Measurements from ENCODE around the gene VEGFA.

The VEGFA gene

GRCh38 chr6:43770372-43771209, 580 bp downstream of the VEGFA start:
- Mint-ChIP-seq H3K27ac (peak overlapping the region; percentile 92), H3K4me3 (peak overlapping the region; percentile 98), H3K4me1 (ENCODE audit: low read depth) (peaks cover 38% of the 10 kb centered on the region), H3K9me3 (no peaks in the 10 kb centered on the region), H3K27me3 (ENCODE audit: low read depth) (no peaks in the 10 kb centered on the region), H3K36me3 (ENCODE audit: low read depth) (no peaks in the 10 kb centered on the region)

GRCh38 chr6:43771210-43771857, 1.3 kb downstream of the VEGFA start:
- Mint-ChIP-seq H3K27me3 (ENCODE audit: low read depth) (no peaks in the 10 kb centered on the region), H3K27ac (no peak overlapping the region), H3K4me3 (peak overlapping the region; percentile 59), H3K36me3 (ENCODE audit: low read depth) (no peaks in the 10 kb centered on the region), H3K4me1 (ENCODE audit: low read depth) (peaks cover 44% of the 10 kb centered on the region), H3K9me3 (no peaks in the 10 kb centered on the region)

- Mint-ChIP-seq H3K36me3 (ENCODE audit: low read depth) (peaks cover 4% of the 10 kb centered on the region), H3K4me1 (ENCODE audit: low read depth) (peaks cover 47% of the 10 kb centered on the region), H3K27me3 (ENCODE audit: low read depth) (no peaks in the 10 kb centered on the region), H3K4me3 (peak overlapping the region; percentile 91), H3K27ac (peak overlapping the region; percentile 95), H3K9me3 (no peaks in the 10 kb centered on the region)
Observed at GRCh38 chr6:43771858-43772680, 2.1 kb downstream of the VEGFA start.

GRCh38 chr6:43772681-43773049, 2.7 kb downstream of the VEGFA start:
- peak overlapping the region; percentile 95 for H3K27ac Mint-ChIP-seq

GRCh38 chr6:43773050-43773979, 3.3 kb downstream of the VEGFA start:
- no peaks in the 10 kb centered on the region for H3K9me3 Mint-ChIP-seq
- H3K4me1 Mint-ChIP-seq (ENCODE audit: low read depth) = peaks cover 48% of the 10 kb centered on the region
- peak overlapping the region; percentile 50 for H3K27ac Mint-ChIP-seq
- H3K4me3 Mint-ChIP-seq = peak overlapping the region; percentile 91
- H3K27me3 Mint-ChIP-seq (ENCODE audit: low read depth) = no peaks in the 10 kb centered on the region
- H3K36me3 Mint-ChIP-seq (ENCODE audit: low read depth) = peaks cover 6% of the 10 kb centered on the region

More at GRCh38 chr6:43772681-43773049, 2.7 kb downstream of the VEGFA start:
- no peaks in the 10 kb centered on the region for H3K9me3 Mint-ChIP-seq
- peaks cover 48% of the 10 kb centered on the region for H3K4me1 Mint-ChIP-seq (ENCODE audit: low read depth)
- H3K27me3 Mint-ChIP-seq (ENCODE audit: low read depth) = no peaks in the 10 kb centered on the region
- peak overlapping the region; percentile 91 for H3K4me3 Mint-ChIP-seq
- peaks cover 4% of the 10 kb centered on the region for H3K36me3 Mint-ChIP-seq (ENCODE audit: low read depth)

- H3K4me1 Mint-ChIP-seq (ENCODE audit: low read depth) = peaks cover 47% of the 10 kb centered on the region
- peaks cover 13% of the 10 kb centered on the region for H3K36me3 Mint-ChIP-seq (ENCODE audit: low read depth)
- no peaks in the 10 kb centered on the region for H3K27me3 Mint-ChIP-seq (ENCODE audit: low read depth)
- no peaks in the 10 kb centered on the region for H3K9me3 Mint-ChIP-seq
- peak overlapping the region; percentile 25 for H3K4me3 Mint-ChIP-seq
- peak overlapping the region; percentile 41 for H3K27ac Mint-ChIP-seq
Observed at GRCh38 chr6:43773980-43774775, 4.2 kb downstream of the VEGFA start.

GRCh38 chr6:43774776-43775534, 4.9 kb downstream of the VEGFA start:
- H3K27ac Mint-ChIP-seq = no peak overlapping the region

GRCh38 chr6:43775535-43775885, 5.5 kb downstream of the VEGFA start:
- Mint-ChIP-seq H3K27ac (no peak overlapping the region), H3K9me3 (no peaks in the 10 kb centered on the region), H3K4me3 (no peak overlapping the region), H3K36me3 (ENCODE audit: low read depth) (peaks cover 15% of the 10 kb centered on the region), H3K4me1 (ENCODE audit: low read depth) (peaks cover 42% of the 10 kb centered on the region), H3K27me3 (ENCODE audit: low read depth) (no peaks in the 10 kb centered on the region)

More at GRCh38 chr6:43774776-43775534, 4.9 kb downstream of the VEGFA start:
- H3K9me3 Mint-ChIP-seq = no peaks in the 10 kb centered on the region
- H3K36me3 Mint-ChIP-seq (ENCODE audit: low read depth) = peaks cover 15% of the 10 kb centered on the region
- peaks cover 44% of the 10 kb centered on the region for H3K4me1 Mint-ChIP-seq (ENCODE audit: low read depth)
- peak overlapping the region; percentile 5 for H3K4me3 Mint-ChIP-seq
- H3K27me3 Mint-ChIP-seq (ENCODE audit: low read depth) = no peaks in the 10 kb centered on the region

- Mint-ChIP-seq H3K27me3 (ENCODE audit: low read depth) (no peaks in the 10 kb centered on the region), H3K4me3 (no peak overlapping the region), H3K4me1 (ENCODE audit: low read depth) (peaks cover 42% of the 10 kb centered on the region), H3K36me3 (ENCODE audit: low read depth) (peaks cover 15% of the 10 kb centered on the region), H3K9me3 (no peaks in the 10 kb centered on the region), H3K27ac (no peak overlapping the region)
Observed at GRCh38 chr6:43776115-43776798, 6.2 kb downstream of the VEGFA start.

GRCh38 chr6:43776799-43777776, 7.1 kb downstream of the VEGFA start:
- peaks cover 19% of the 10 kb centered on the region for H3K36me3 Mint-ChIP-seq (ENCODE audit: low read depth)
- H3K4me1 Mint-ChIP-seq (ENCODE audit: low read depth) = peaks cover 44% of the 10 kb centered on the region
- no peak overlapping the region for H3K27ac Mint-ChIP-seq
- no peak overlapping the region for H3K4me3 Mint-ChIP-seq
- H3K9me3 Mint-ChIP-seq = no peaks in the 10 kb centered on the region
- no peaks in the 10 kb centered on the region for H3K27me3 Mint-ChIP-seq (ENCODE audit: low read depth)

- no peak overlapping the region for H3K4me3 Mint-ChIP-seq
- no peak overlapping the region for H3K27ac Mint-ChIP-seq
- H3K9me3 Mint-ChIP-seq = no peaks in the 10 kb centered on the region
- peaks cover 19% of the 10 kb centered on the region for H3K36me3 Mint-ChIP-seq (ENCODE audit: low read depth)
- peaks cover 36% of the 10 kb centered on the region for H3K4me1 Mint-ChIP-seq (ENCODE audit: low read depth)
- H3K27me3 Mint-ChIP-seq (ENCODE audit: low read depth) = no peaks in the 10 kb centered on the region
Observed at GRCh38 chr6:43778131-43778855, 8.3 kb downstream of the VEGFA start.

Measured in T-helper 1 cell treated with Interleukin-12 subunit alpha and Interleukin-12 subunit beta and Interleukin-4 antibody, amounts not matched to agents 30 μg/mL and 1 μg/mL, for 36 hours (primary cell).